H9 (cell line): Measurements from ENCODE around the gene PRPSAP2. TPM values are rescaled to one million over a fixed set of nuclear protein-coding genes. Genes with fewer than 3 reads are reported as not detected.
A peak's percentile ranks its signal among the peaks of the same experiment; 100 is the strongest.

ENCODE experiments used
- DNase-seq: peaks from one replicate; pipeline ENCODE4 v3.0.0-alpha.2; 2017
- H2AFZ ChIP-seq: one replicate; pipeline ENCODE4 v1.6.1; 2013; ENCODE audit warnings: mild to moderate bottlenecking, low read length, control low read depth, moderate library complexity
- H2AK5ac ChIP-seq: 2 replicates; pipeline ENCODE4 v1.6.1; 2013; ENCODE audit warnings: low read length, control low read depth, mixed read lengths; ENCODE audit not compliant: insufficient read length
- H2BK120ac ChIP-seq: one replicate; pipeline ENCODE4 v1.6.1; 2013; ENCODE audit warnings: low read depth, mild to moderate bottlenecking, low read length, control low read depth, inconsistent platforms; ENCODE audit not compliant: poor library complexity, severe bottlenecking
- H2BK12ac ChIP-seq: 2 replicates; pipeline ENCODE4 v1.6.1; 2013; ENCODE audit warnings: low read length, control low read depth, mixed read lengths, low read depth; ENCODE audit not compliant: insufficient read length
- H2BK15ac ChIP-seq: 2 replicates; pipeline ENCODE4 v1.6.1; 2013; ENCODE audit warnings: low read depth, low read length, control low read depth
- H2BK20ac ChIP-seq: one replicate; pipeline ENCODE4 v1.6.1; 2013; ENCODE audit warnings: low read depth, mild to moderate bottlenecking, low read length, control low read depth, inconsistent platforms; ENCODE audit not compliant: poor library complexity, severe bottlenecking
- H2BK5ac ChIP-seq: 2 replicates; pipeline ENCODE4 v1.6.1; 2013; ENCODE audit warnings: low read length, control low read depth, mixed read lengths; ENCODE audit not compliant: insufficient read length
- H3K14ac ChIP-seq: 2 replicates; pipeline ENCODE4 v1.6.1; 2013; ENCODE audit warnings: low read length, control low read depth; ENCODE audit not compliant: insufficient read depth
- H3K18ac ChIP-seq: 2 replicates; pipeline ENCODE4 v1.6.1; 2013; ENCODE audit warnings: low read depth, mild to moderate bottlenecking, mixed read lengths, low read length, control low read depth; ENCODE audit not compliant: insufficient read length
- H3K23ac ChIP-seq: 2 replicates; pipeline ENCODE4 v1.6.1; 2013; ENCODE audit warnings: low read length, control low read depth, mixed read lengths, low read depth; ENCODE audit not compliant: insufficient read length
- H3K23me2 ChIP-seq: 2 replicates; pipeline ENCODE4 v1.6.1; 2013; ENCODE audit warnings: low read depth, mild to moderate bottlenecking, mixed read lengths, low read length, control low read depth; ENCODE audit not compliant: insufficient read length, poor library complexity, severe bottlenecking
- H3K27ac ChIP-seq: 2 replicates; pipeline ENCODE4 v1.5.1; 2013; ENCODE audit warnings: low read length, control low read depth, mixed read lengths, low read depth; ENCODE audit not compliant: insufficient read length
- H3K27me3 ChIP-seq: 2 replicates; pipeline ENCODE4 v1.6.1; 2013; ENCODE audit warnings: low read length, control low read depth, inconsistent platforms; ENCODE audit not compliant: insufficient read depth
- H3K4ac ChIP-seq: 2 replicates; pipeline ENCODE4 v1.6.1; 2013; ENCODE audit warnings: low read depth, mild to moderate bottlenecking, control low read depth, inconsistent platforms, low read length, moderate library complexity
- H3K4me1 ChIP-seq: 2 replicates; pipeline ENCODE4 v1.6.1; 2013; ENCODE audit warnings: low read length, control low read depth, inconsistent platforms; ENCODE audit not compliant: insufficient read depth
- H3K4me2 ChIP-seq: 2 replicates; pipeline ENCODE4 v1.6.1; 2013; ENCODE audit warnings: low read length, control low read depth, mixed read lengths; ENCODE audit not compliant: insufficient read length, insufficient read depth
- H3K56ac ChIP-seq: 2 replicates; pipeline ENCODE4 v1.6.1; 2013; ENCODE audit warnings: low read depth, mild to moderate bottlenecking, mixed read lengths, low read length, control low read depth; ENCODE audit not compliant: insufficient read length
- H3K79me1 ChIP-seq: 2 replicates; pipeline ENCODE4 v1.6.1; 2013; ENCODE audit warnings: low read depth, mild to moderate bottlenecking, moderate library complexity, low read length, control low read depth, inconsistent platforms; ENCODE audit not compliant: insufficient read depth, poor library complexity, severe bottlenecking
- H3K79me2 ChIP-seq: 2 replicates; pipeline ENCODE4 v1.6.1; 2013; ENCODE audit warnings: low read length, control low read depth, inconsistent platforms; ENCODE audit not compliant: insufficient read depth
- H3K9ac ChIP-seq: 2 replicates; pipeline ENCODE4 v1.6.1; 2013; ENCODE audit warnings: low read length, control low read depth, mixed read lengths; ENCODE audit not compliant: insufficient read length; ENCODE audit errors: extremely low read depth
- H3K9me3 ChIP-seq: one replicate; pipeline ENCODE4 v1.6.1; 2013; ENCODE audit warnings: low read depth, low read length, inconsistent platforms; ENCODE audit not compliant: control insufficient read depth
- H3T11ph ChIP-seq: one replicate; pipeline ENCODE4 v1.6.1; 2013; ENCODE audit warnings: mild to moderate bottlenecking, low read length, control low read depth, inconsistent platforms
- H4K20me1 ChIP-seq: one replicate; pipeline ENCODE4 v1.6.1; 2013; ENCODE audit not compliant: control insufficient read depth, insufficient read length, insufficient read depth
- H4K5ac ChIP-seq: 2 replicates; pipeline ENCODE4 v1.6.1; 2013; ENCODE audit warnings: low read depth, mild to moderate bottlenecking, mixed read lengths, low read length, control low read depth; ENCODE audit not compliant: insufficient read length
- H4K8ac ChIP-seq: replicated peaks from 2 replicates; pipeline ENCODE4 v1.6.1; 2013; ENCODE audit warnings: low read length, control low read depth, mixed read lengths, low read depth; ENCODE audit not compliant: insufficient read length
- H4K91ac ChIP-seq: 2 replicates; pipeline ENCODE4 v1.6.1; 2013; ENCODE audit warnings: low read depth, mild to moderate bottlenecking, moderate library complexity, mixed read lengths, low read length, control low read depth; ENCODE audit not compliant: insufficient read length
- H3K27ac Mint-ChIP-seq, 3 experiments: 2 replicates in 2 of 3; 3 replicates in 1 of 3; pipeline ENCODE4 v1.8.0; 2020 to 2021; ENCODE audit warnings: mixed read lengths in 3 of 3, mild to moderate bottlenecking in 1 of 3, moderate library complexity in 1 of 3
- H3K27me3 Mint-ChIP-seq: 2 replicates; pipeline ENCODE4 v1.8.0; 2021; ENCODE audit warnings: low read depth, mild to moderate bottlenecking, moderate library complexity, mixed read lengths
- H3K36me3 Mint-ChIP-seq, 3 experiments: 2 replicates in 2 of 3; 3 replicates in 1 of 3; pipeline ENCODE4 v1.8.0; 2020 to 2021; ENCODE audit warnings: low read depth in 3 of 3, mixed read lengths in 3 of 3; ENCODE audit not compliant: insufficient read depth in 1 of 3
- H3K4me1 Mint-ChIP-seq, 2 experiments: 2 replicates each; pipeline ENCODE4 v1.8.0; 2020; ENCODE audit warnings: mixed read lengths in 2 of 2
- H3K4me3 Mint-ChIP-seq, 2 experiments: 2 replicates in 1 of 2; 3 replicates in 1 of 2; pipeline ENCODE4 v1.8.0; 2020 to 2021; ENCODE audit warnings: mild to moderate bottlenecking in 2 of 2, mixed read lengths in 2 of 2, moderate library complexity in 1 of 2
- H3K9me3 Mint-ChIP-seq, 2 experiments: 2 replicates in 1 of 2; 3 replicates in 1 of 2; pipeline ENCODE4 v1.8.0; 2020; ENCODE audit warnings: mild to moderate bottlenecking in 2 of 2, mixed read lengths in 2 of 2, moderate library complexity in 1 of 2
- WGBS: extraction: QIAGEN DNeasy Blood & Tissue Kit; methylation state at CpG from one replicate; pipeline ENCODE4 v1.1.7; 2013; ENCODE audit warnings: missing lambda C conversion rate, low lambda C conversion rate, mixed read lengths; ENCODE audit not compliant: insufficient read length; ENCODE audit errors: extremely low coverage; 5-methylcytosine and 5-hydroxymethylcytosine counted together
- total RNA-seq: library from RNA; stranded (reverse); gene quantifications from 2 replicates; pipeline ENCODE4 v1.2.1, GENCODE V29; 2021
- TF ChIP-seq, protein P1 (sequence below): fragments of 200-600 bp; sonication (generic); conservative IDR thresholded peaks from 3 replicates; pipeline ENCODE4 v1.8.0; 2021; ENCODE audit warnings: antibody characterized with exemption, mild to moderate bottlenecking

PRPSAP2 gene
- total RNA-seq, 1 experiment from 2014 or later = 58.0 TPM

DNA sequence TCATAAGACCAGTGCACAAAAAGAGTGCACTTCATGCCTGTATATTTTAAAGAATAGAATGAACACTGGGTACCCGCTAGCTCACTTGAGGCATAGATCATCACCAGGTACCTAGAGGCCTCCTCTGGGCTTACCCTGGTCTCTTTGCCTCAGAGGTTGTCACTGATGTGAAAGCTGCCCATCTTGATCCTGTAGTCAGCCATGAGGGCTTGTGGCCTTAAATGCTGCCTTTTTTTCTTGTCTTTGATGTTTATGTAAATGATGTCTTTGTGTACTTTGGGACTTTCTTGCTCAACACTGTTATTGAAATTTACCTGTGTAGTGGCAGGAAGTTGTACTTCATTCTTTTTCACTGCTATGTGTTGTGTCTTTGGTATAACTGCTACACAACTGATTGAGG is 67.3 kb downstream of the PRPSAP2 start:
- Histone ChIP-seq H2BK12ac (no peak overlapping the region), H2AFZ (no peak overlapping the region), H3K9ac (no peak overlapping the region), H3K9me3 (no peaks in the 10 kb centered on the region), H3K18ac (no peak overlapping the region), H2AK5ac (no peak overlapping the region), H4K5ac (no peak overlapping the region), H3K23me2 (no peaks in the 10 kb centered on the region), H3K79me1 (no peaks in the 10 kb centered on the region), H4K91ac (no peak overlapping the region), H4K20me1 (no peaks in the 10 kb centered on the region), H2BK5ac (no peak overlapping the region), H3K27ac (no peak overlapping the region), H4K8ac (no peak overlapping the region), H3K4ac (no peak overlapping the region), H3T11ph (no peak overlapping the region), H3K23ac (no peak overlapping the region), H2BK15ac (no peak overlapping the region), H3K14ac (no peak overlapping the region), H3K56ac (no peak overlapping the region), H3K27me3 (no peaks in the 10 kb centered on the region), H3K4me1 (no peaks in the 10 kb centered on the region; the same call in 1 of the 2 replicates), H3K4me2 (no peak overlapping the region), H2BK20ac (no peak overlapping the region), H3K79me2 (no peaks in the 10 kb centered on the region; the same call in 1 of the 2 replicates), H2BK120ac (no peak overlapping the region)
- no peaks in the 10 kb centered on the region for H3K9me3 Mint-ChIP-seq
- peaks cover 22 to 37% (median 34%) of the 10 kb centered on the region in 3 experiments; a peak in 6 of 7 replicates for H3K36me3 Mint-ChIP-seq
- H3K27me3 Mint-ChIP-seq = no peaks in the 10 kb centered on the region
- DNase-seq = no peak
- TF ChIP-seq, protein P1, sequence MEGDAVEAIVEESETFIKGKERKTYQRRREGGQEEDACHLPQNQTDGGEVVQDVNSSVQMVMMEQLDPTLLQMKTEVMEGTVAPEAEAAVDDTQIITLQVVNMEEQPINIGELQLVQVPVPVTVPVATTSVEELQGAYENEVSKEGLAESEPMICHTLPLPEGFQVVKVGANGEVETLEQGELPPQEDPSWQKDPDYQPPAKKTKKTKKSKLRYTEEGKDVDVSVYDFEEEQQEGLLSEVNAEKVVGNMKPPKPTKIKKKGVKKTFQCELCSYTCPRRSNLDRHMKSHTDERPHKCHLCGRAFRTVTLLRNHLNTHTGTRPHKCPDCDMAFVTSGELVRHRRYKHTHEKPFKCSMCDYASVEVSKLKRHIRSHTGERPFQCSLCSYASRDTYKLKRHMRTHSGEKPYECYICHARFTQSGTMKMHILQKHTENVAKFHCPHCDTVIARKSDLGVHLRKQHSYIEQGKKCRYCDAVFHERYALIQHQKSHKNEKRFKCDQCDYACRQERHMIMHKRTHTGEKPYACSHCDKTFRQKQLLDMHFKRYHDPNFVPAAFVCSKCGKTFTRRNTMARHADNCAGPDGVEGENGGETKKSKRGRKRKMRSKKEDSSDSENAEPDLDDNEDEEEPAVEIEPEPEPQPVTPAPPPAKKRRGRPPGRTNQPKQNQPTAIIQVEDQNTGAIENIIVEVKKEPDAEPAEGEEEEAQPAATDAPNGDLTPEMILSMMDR = no peak
- peaks cover 4 to 9% of the 10 kb centered on the region in 2 experiments for H3K4me1 Mint-ChIP-seq
- H3K4me3 Mint-ChIP-seq = no peak overlapping the region
- H3K27ac Mint-ChIP-seq = peak overlapping the region in 2 of 3 experiments; percentile 6 to 34; a peak in 2 of 7 replicates
- WGBS = no CpG with 5 or more reads among the region's 1 CpG
